Naive thymus-derived CD4-positive, alpha-beta T cell (primary cell): ENCODE measurements around the gene HOOK1. TPM values are rescaled to one million over a fixed set of nuclear protein-coding genes. Genes with fewer than 3 reads are reported as not detected.
A peak's percentile ranks its signal among the peaks of the same experiment; 100 is the strongest.

Experiments used
- ATAC-seq: fragments of 150-1000 bp; cut with Tn5 transposase; 2 replicates; pipeline ENCODE4 v1.10.0; 2021; ENCODE audit warnings: mild to moderate bottlenecking, moderate library complexity
- CTCF ChIA-PET: fragments of 350-600 bp; sonication (Branson Sonifier 250); formaldehyde crosslinking; loops from one replicate; lab custom pipeline; 2021; ENCODE audit warnings: antibody characterized with exemption; lab: Charles Lee
- POLR2A ChIA-PET: fragments of 350-600 bp; sonication (Branson Sonifier 250); formaldehyde crosslinking; loops from one replicate; lab custom pipeline; 2021; ENCODE audit warnings: antibody characterized with exemption, inconsistent platforms; lab: Charles Lee
- DNase-seq, 9 donors: peaks; one replicate each; pipeline versions ENCODE4 v3.0.0 to v3.0.0-alpha.2; 2020 to 2022; ENCODE audit warnings: mixed read lengths in 1 of 9
- H3K27ac ChIP-seq: one replicate; pipeline ENCODE4 v1.7.0; 2013; ENCODE audit warnings: mild to moderate bottlenecking, low read depth, low read length, moderate library complexity
- H3K27me3 ChIP-seq, 2 donors: one replicate each; pipeline ENCODE4 v1.7.0; 2013; ENCODE audit warnings: low read length in 2 of 2, mild to moderate bottlenecking in 2 of 2, moderate library complexity in 2 of 2; ENCODE audit not compliant: control insufficient read depth in 2 of 2, insufficient read depth in 2 of 2
- H3K36me3 ChIP-seq, 3 experiments: 1 replicate in 2 of 3; 2 replicates in 1 of 3; pipeline ENCODE4 v1.7.0; 2013; ENCODE audit warnings: low read length in 3 of 3, mild to moderate bottlenecking in 3 of 3, moderate library complexity in 1 of 3; ENCODE audit not compliant: insufficient read depth in 3 of 3, control insufficient read depth in 2 of 3
- H3K4me1 ChIP-seq, 2 donors: one replicate each; pipeline ENCODE4 v1.7.0; 2013; ENCODE audit warnings: low read length in 2 of 2, mild to moderate bottlenecking in 2 of 2, moderate library complexity in 1 of 2; ENCODE audit not compliant: control insufficient read depth in 2 of 2, insufficient read depth in 2 of 2
- H3K4me3 ChIP-seq: 2 replicates; pipeline ENCODE4 v1.7.0; 2013; ENCODE audit warnings: mild to moderate bottlenecking, low read length
- H3K9me3 ChIP-seq, 3 experiments: 1 replicate in 2 of 3; 2 replicates in 1 of 3; pipeline ENCODE4 v1.7.0; 2013; ENCODE audit warnings: low read length in 3 of 3; ENCODE audit not compliant: control insufficient read depth in 2 of 3
- H3K27ac Mint-ChIP-seq, 9 donors: one replicate each; pipeline ENCODE4 v1.8.0; 2020 to 2022; ENCODE audit warnings: mixed read lengths in 9 of 9, mild to moderate bottlenecking in 8 of 9, moderate library complexity in 5 of 9, inconsistent platforms in 2 of 9
- H3K27me3 Mint-ChIP-seq, 5 donors: one replicate each; pipeline ENCODE4 v1.8.0; 2021 to 2022; ENCODE audit warnings: mixed read lengths in 5 of 5, mild to moderate bottlenecking in 1 of 5
- H3K36me3 Mint-ChIP-seq, 5 donors: one replicate each; pipeline ENCODE4 v1.8.0; 2020 to 2022; ENCODE audit warnings: mixed read lengths in 5 of 5, mild to moderate bottlenecking in 3 of 5, inconsistent platforms in 1 of 5
- H3K4me1 Mint-ChIP-seq, 7 donors: one replicate each; pipeline ENCODE4 v1.8.0; 2020 to 2022; ENCODE audit warnings: mixed read lengths in 7 of 7, mild to moderate bottlenecking in 3 of 7, inconsistent platforms in 1 of 7
- H3K4me3 Mint-ChIP-seq, 10 donors: one replicate each; pipeline ENCODE4 v1.8.0; 2020 to 2022; ENCODE audit warnings: mild to moderate bottlenecking in 10 of 10, mixed read lengths in 10 of 10, moderate library complexity in 6 of 10, inconsistent platforms in 2 of 10
- H3K9me3 Mint-ChIP-seq, 11 donors: one replicate each; pipeline ENCODE4 v1.8.0; 2020 to 2022; ENCODE audit warnings: mixed read lengths in 11 of 11, mild to moderate bottlenecking in 4 of 11, inconsistent platforms in 1 of 11, moderate library complexity in 1 of 11
- intact Hi-C, 2 donors: fragments of 100-400 bp; cut with micrococcal nuclease; formaldehyde crosslinking; loops; one replicate each; pipeline ENCODE4 v1.15.1; 2023
- polyA plus RNA-seq, 2 donors: library from polyadenylated mRNA; unstranded; fragments of 300-500 nt; fragmentation: Illumina TruSeq; gene quantifications; one replicate each; pipeline ENCODE4 v1.2.3, GENCODE V29; 2021
- total RNA-seq, 6 experiments: library from RNA in 5 of 6; stranded (reverse) in 5 of 6; gene quantifications; 1 replicate in 5 of 6; 2 replicates in 1 of 6; pipeline ENCODE4 v1.2.3 and lab custom pipeline; 2021 to 2026

The HOOK1 gene
- total and polyA plus RNA-seq, 7 experiments from 2014 or later = 3.0 to 28.9 (median 23.5) TPM

GRCh38 chr1:59878370-59878769, 63.6 kb downstream of the HOOK1 start:
- Mint-ChIP-seq H3K4me3 (no peak overlapping the region), H3K27me3 (peaks cover 0 to 3% (median 0%) of the 10 kb centered on the region in 5 donors), H3K4me1 (peaks cover 0 to 1% (median 0%) of the 10 kb centered on the region in 7 donors), H3K36me3 (peaks cover 4 to 42% (median 30%) of the 10 kb centered on the region in 5 donors), H3K9me3 (peaks cover 0 to 33% (median 9%) of the 10 kb centered on the region in 11 donors), H3K27ac (no peak overlapping the region)
- CTCF ChIA-PET = interaction anchor here (0.6 to 3.2 kb wide), 3 partner anchors 15 to 72 kb away, joined by 3 to 29 read pairs (median 14); no protein-coding TSS in a partner anchor
- no peaks in the 10 kb centered on the region for H3K4me1 ChIP-seq
- no peak overlapping the region for H3K4me3 ChIP-seq
- DNase-seq = no peak
- H3K9me3 ChIP-seq = peaks cover 0 to 20% (median 0%) of the 10 kb centered on the region in 3 experiments
- H3K27me3 ChIP-seq = no peaks in the 10 kb centered on the region
- H3K27ac ChIP-seq = no peak overlapping the region
- POLR2A ChIA-PET = no interaction called here
- peaks cover 0 to 7% (median 0%) of the 10 kb centered on the region in 3 experiments for H3K36me3 ChIP-seq
- intact Hi-C loops = no loop called here
- no peak for ATAC-seq

GRCh38 chr1:59879574-59879973, 64.8 kb downstream of the HOOK1 start:
- peaks cover 4 to 36% (median 24%) of the 10 kb centered on the region in 5 donors for H3K36me3 Mint-ChIP-seq
- intact Hi-C loops = loop anchor here (1.0 kb wide), 1 partner anchor 68 kb away; no protein-coding TSS in a partner anchor
- ChIA-PET CTCF (interaction anchor here (2.3 to 3.2 kb wide), 2 partner anchors 67 to 71 kb away, joined by 14 to 29 read pairs; no protein-coding TSS in a partner anchor), POLR2A (no interaction called here)
- H3K4me1 Mint-ChIP-seq = peaks cover 0 to 1% (median 0%) of the 10 kb centered on the region in 7 donors
- no peak overlapping the region for H3K27ac ChIP-seq
- peaks cover 0 to 20% (median 0%) of the 10 kb centered on the region in 3 experiments for H3K9me3 ChIP-seq
- ATAC-seq (peak; percentile 70), DNase-seq (peak in 8 of 9 donors; percentile 21 to 61 (median 46))
- peaks cover 0 to 3% (median 0%) of the 10 kb centered on the region in 5 donors for H3K27me3 Mint-ChIP-seq
- peak overlapping the region in 2 of 9 donors; percentile 37 to 46 for H3K27ac Mint-ChIP-seq
- no peak overlapping the region for H3K4me3 ChIP-seq
- H3K36me3 ChIP-seq = peaks cover 0 to 3% (median 0%) of the 10 kb centered on the region in 3 experiments
- H3K9me3 Mint-ChIP-seq = peaks cover 0 to 33% (median 9%) of the 10 kb centered on the region in 11 donors
- H3K27me3 ChIP-seq = no peaks in the 10 kb centered on the region
- no peaks in the 10 kb centered on the region for H3K4me1 ChIP-seq
- H3K4me3 Mint-ChIP-seq = no peak overlapping the region

DNA sequence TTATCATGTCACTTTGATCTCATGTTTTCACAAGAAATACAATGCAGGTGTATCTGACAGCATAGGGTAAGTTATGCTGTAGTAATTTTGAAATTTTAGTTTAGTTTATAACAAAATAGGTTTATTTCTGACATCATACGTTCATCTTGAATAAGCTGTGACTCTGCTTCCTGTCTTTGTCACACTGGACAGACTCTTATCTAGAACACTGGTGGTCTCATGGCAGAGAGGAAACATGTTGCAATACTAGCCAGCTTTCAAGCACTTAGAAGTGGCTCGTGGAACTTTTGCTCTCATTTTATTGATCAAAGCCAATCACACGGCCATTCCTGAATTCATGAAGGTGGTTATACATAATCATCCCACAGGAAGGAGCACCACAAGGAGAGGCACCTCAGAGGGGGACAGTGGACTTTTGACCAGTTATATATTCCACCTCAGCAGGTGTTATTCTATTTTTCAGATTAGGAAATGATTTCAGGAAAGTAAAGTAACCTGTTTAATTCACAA, 65.3 kb downstream of the HOOK1 start:
- POLR2A ChIA-PET = no interaction called here
- no peak for DNase-seq
- H3K4me1 Mint-ChIP-seq = peaks cover 0 to 1% (median 0%) of the 10 kb centered on the region in 7 donors
- Histone ChIP-seq H3K4me3 (no peak overlapping the region), H3K36me3 (no peaks in the 10 kb centered on the region), H3K9me3 (peaks cover 0 to 20% (median 0%) of the 10 kb centered on the region in 3 experiments), H3K27me3 (no peaks in the 10 kb centered on the region), H3K4me1 (no peaks in the 10 kb centered on the region), H3K27ac (no peak overlapping the region)
- H3K27me3 Mint-ChIP-seq = peaks cover 0 to 3% (median 0%) of the 10 kb centered on the region in 5 donors
- H3K36me3 Mint-ChIP-seq = peaks cover 4 to 32% (median 19%) of the 10 kb centered on the region in 5 donors
- no peak overlapping the region for H3K4me3 Mint-ChIP-seq
- H3K27ac Mint-ChIP-seq = no peak overlapping the region
- CTCF ChIA-PET = interaction anchor here (0.7 to 3.2 kb wide), 3 partner anchors 67 to 70 kb away, joined by 3 to 29 read pairs (median 14); no protein-coding TSS in a partner anchor
- peaks cover 0 to 29% (median 9%) of the 10 kb centered on the region in 11 donors for H3K9me3 Mint-ChIP-seq
- no peak for ATAC-seq
- intact Hi-C loops = loop anchor here (1.0 kb wide), 1 partner anchor 67 kb away; no protein-coding TSS in a partner anchor

- H3K36me3 ChIP-seq = no peaks in the 10 kb centered on the region
- H3K27me3 ChIP-seq = no peaks in the 10 kb centered on the region
- Mint-ChIP-seq H3K9me3 (peaks cover 0 to 25% (median 9%) of the 10 kb centered on the region in 11 donors), H3K4me3 (no peak overlapping the region), H3K36me3 (peaks cover 4 to 27% (median 16%) of the 10 kb centered on the region in 5 donors), H3K4me1 (peaks cover 0 to 1% (median 0%) of the 10 kb centered on the region in 7 donors), H3K27me3 (peaks cover 0 to 3% (median 0%) of the 10 kb centered on the region in 5 donors), H3K27ac (no peak overlapping the region)
- CTCF ChIA-PET = interaction anchor here (0.7 to 3.2 kb wide), 2 partner anchors 66 to 69 kb away, joined by 3 to 29 read pairs; no protein-coding TSS in a partner anchor
- ATAC-seq (no peak), DNase-seq (no peak)
- H3K9me3 ChIP-seq = peaks cover 0 to 19% (median 0%) of the 10 kb centered on the region in 3 experiments
- POLR2A ChIA-PET = no interaction called here
- H3K4me1 ChIP-seq = no peaks in the 10 kb centered on the region
- intact Hi-C loops = no loop called here
- no peak overlapping the region for H3K27ac ChIP-seq
- no peak overlapping the region for H3K4me3 ChIP-seq
These were observed 66.0 kb downstream of the HOOK1 start for GRCh38 chr1:59880735-59881134.

DNA sequence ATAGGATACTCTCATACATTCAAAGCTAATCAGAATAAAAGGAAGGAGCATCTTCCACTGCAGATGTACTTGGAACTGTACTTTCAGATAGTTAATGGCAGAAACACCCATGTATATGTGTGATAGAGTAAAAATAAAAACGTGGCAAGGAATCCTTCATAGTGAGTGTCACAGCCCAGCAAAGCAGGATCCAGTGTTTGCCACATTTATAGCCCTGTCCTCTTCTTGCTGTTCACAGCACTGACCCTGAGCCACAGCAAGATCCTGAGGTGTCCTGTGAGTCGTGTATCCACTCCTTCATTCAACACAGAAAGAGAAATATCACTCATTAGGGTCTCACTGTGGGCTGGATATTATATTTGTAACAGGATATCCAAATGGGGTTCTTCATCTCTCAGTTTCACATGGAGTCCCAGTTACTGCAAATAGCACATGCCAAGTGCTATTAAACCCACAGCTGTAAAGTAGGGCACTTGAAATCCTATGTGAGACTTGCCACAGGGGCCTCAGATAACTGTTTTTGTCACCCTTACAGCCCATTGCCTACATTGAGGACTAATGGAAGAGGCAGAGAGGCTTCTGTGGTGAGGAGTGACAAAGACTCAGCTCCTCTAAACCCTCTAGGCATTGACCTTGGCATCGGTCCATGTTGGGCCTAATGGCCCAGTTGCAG, 70.5 kb downstream of the HOOK1 start:
- H3K27me3 ChIP-seq = no peaks in the 10 kb centered on the region
- Mint-ChIP-seq H3K4me1 (peaks cover 0 to 1% (median 0%) of the 10 kb centered on the region in 7 donors), H3K27ac (no peak overlapping the region), H3K36me3 (peaks cover 0 to 20% (median 13%) of the 10 kb centered on the region in 5 donors), H3K27me3 (peaks cover 0 to 5% (median 3%) of the 10 kb centered on the region in 5 donors), H3K4me3 (no peak overlapping the region), H3K9me3 (peaks cover 4 to 25% (median 11%) of the 10 kb centered on the region in 11 donors)
- H3K27ac ChIP-seq = no peak overlapping the region
- H3K9me3 ChIP-seq = no peaks in the 10 kb centered on the region
- H3K4me1 ChIP-seq = no peaks in the 10 kb centered on the region
- ChIA-PET CTCF (interaction anchor here (0.5 to 2.0 kb wide), 2 partner anchors 62 to 106 kb away, joined by 3 to 8 read pairs; no protein-coding TSS in a partner anchor), POLR2A (no interaction called here)
- DNase-seq = no peak
- intact Hi-C loops = no loop called here
- ATAC-seq = no peak
- no peak overlapping the region for H3K4me3 ChIP-seq
- no peaks in the 10 kb centered on the region for H3K36me3 ChIP-seq
